Fibroblast of the aortic adventitia (primary cell): Measurements from ENCODE around the gene DIPK2B. TPM values are rescaled to one million over a fixed set of nuclear protein-coding genes. Genes with fewer than 3 reads are reported as not detected.

ENCODE experiments used
- DNase-seq: peaks from one replicate; pipeline ENCODE4 v3.0.0-alpha.2; 2010; ENCODE audit warnings: low read depth
- H3K4me3 ChIP-seq: 2 replicates; pipeline ENCODE4 v1.5.1; 2011; ENCODE audit warnings: low read depth, mild to moderate bottlenecking, control low read depth, low read length, moderate library complexity
- CTCF ChIP-seq: IDR thresholded peaks from 2 replicates; pipeline ENCODE4 v1.5.1; 2011; ENCODE audit warnings: mild to moderate bottlenecking, low read length, control low read depth, inconsistent platforms; ENCODE audit not compliant: insufficient read depth
- total RNA-seq: library from RNA; depleted of rRNA; stranded (reverse); fragments of >200 nt; gene quantifications from 2 replicates; pipeline ENCODE4 v1.2.3, GENCODE V29; 2012; ENCODE audit warnings: low replicate concordance

DIPK2B gene
- total RNA-seq, 1 donor, result 0.09 TPM

GRCh38 chrX:45165726-45166125, 35.0 kb downstream of the DIPK2B start:
- no peak overlapping the region for H3K4me3 ChIP-seq
- no peak for TF ChIP-seq CTCF
- DNase-seq, result no peak

GRCh38 chrX:45164995-45165394, 35.7 kb downstream of the DIPK2B start:
- H3K4me3 ChIP-seq, result no peak overlapping the region
- DNase-seq, result no peak
- no peak for TF ChIP-seq CTCF

GRCh38 chrX:45164021-45164621, 36.6 kb downstream of the DIPK2B start:
- H3K4me3 ChIP-seq, result no peak overlapping the region
- DNase-seq, result peak; percentile 31
- no peak for TF ChIP-seq CTCF

GRCh38 chrX:45157647-45158046, 43.0 kb downstream of the DIPK2B start:
- H3K4me3 ChIP-seq, result no peak overlapping the region
- TF ChIP-seq CTCF, result no peak
- no peak for DNase-seq

GRCh38 chrX:45154462-45154861, 46.2 kb downstream of the DIPK2B start:
- no peak for DNase-seq
- H3K4me3 ChIP-seq, result no peak overlapping the region
- no peak for TF ChIP-seq CTCF

- no peak overlapping the region for H3K4me3 ChIP-seq
- no peak for TF ChIP-seq CTCF
- no peak for DNase-seq
Measured at GRCh38 chrX:45154033-45154360, 46.7 kb downstream of the DIPK2B start.
